ENCODE measurements around the gene AGAP1. TPM values are rescaled to one million over a fixed set of nuclear protein-coding genes. Genes with fewer than 3 reads are reported as not detected.
A peak's percentile ranks its signal among the peaks of the same experiment; 100 is the strongest.

Gene AGAP1
- 10 to 100 TPM in 3 of 4 donors, 1 to 10 TPM in 1; 9.8 to 19.2 (median 15.5) TPM for polyA plus RNA-seq
- long read RNA-seq, donor 1: 0 reads
- long read RNA-seq, donor 2, full-length matches to known transcripts: 1 of 1 reads
- long read RNA-seq, donor 2, partial matches to known transcripts: 0 of 1 reads
- long read RNA-seq, donor 2, other reads (novel, unspliced or antisense): 0 of 1 reads
- long read RNA-seq, donor 3: 0 reads
- long read RNA-seq, donor 4: 0 reads
- long read RNA-seq, donor 5: 0 reads
- long read RNA-seq, donor 6: 0 reads
- long read RNA-seq, donor 7: 0 reads
- long read RNA-seq, donor 8: 0 reads
- long read RNA-seq, donor 9: 0 reads
- long read RNA-seq, donor 10: 0 reads

- no peak for FAIRE-seq
- peak within 1 kb of the TSS; percentile 38 to 81 (median 80) for H3K27ac ChIP-seq (ENCODE audit: low read depth in 1 of 3, low read length in 2 of 3)
Measured at GRCh38 chr2:235493775-235494715, at the start of gene AGAP1. AGAP1 (plus strand) TSS chr2:235494043.

GRCh38 chr2:235444101-235444597 is 49.7 kb upstream of the AGAP1 start:
- Histone ChIP-seq H3K27ac (ENCODE audit: low read depth in 1 of 3, low read length in 2 of 3) (no peak overlapping the region), H3K4me3 (ENCODE audit: low read depth in 1 of 3, low read length in 3 of 3) (no peak overlapping the region), H3K4me1 (ENCODE audit: control insufficient read depth in 3 of 3, insufficient read depth in 2 of 3, low read depth in 1 of 3, low read length in 2 of 3) (peaks cover 0 to 5% (median 0%) of the 10 kb centered on the region in 3 donors), H3K9me3 (ENCODE audit: control insufficient read depth in 2 of 2, insufficient read depth in 1 of 2, low read depth in 1 of 2, low read length in 1 of 2) (peaks cover 0 to 15% of the 10 kb centered on the region in 2 donors), H3K27me3 (ENCODE audit: control insufficient read depth in 3 of 3, insufficient read depth in 3 of 3, low read length in 3 of 3) (peaks cover 0 to 5% (median 0%) of the 10 kb centered on the region in 3 donors), H3K36me3 (ENCODE audit: control insufficient read depth in 3 of 3, insufficient read depth in 2 of 3, low read depth in 1 of 3, low read length in 3 of 3) (no peaks in the 10 kb centered on the region)
- 68 to 80% (median 78%) methylated on average over 7 of the region's 7 CpGs for WGBS, 3 donors
- DNase-seq (peak; percentile 49 to 66), FAIRE-seq (no peak)

More at GRCh38 chr2:235493775-235494715, at the start of gene AGAP1:
- Histone ChIP-seq H3K36me3 (ENCODE audit: control insufficient read depth in 3 of 3, insufficient read depth in 2 of 3, low read depth in 1 of 3, low read length in 3 of 3) (peaks cover 0 to 15% (median 0%) of the 10 kb centered on the region in 3 donors), H3K4me3 (ENCODE audit: low read depth in 1 of 3, low read length in 3 of 3) (peak within 1 kb of the TSS; percentile 55 to 89 (median 64)), H3K9me3 (ENCODE audit: control insufficient read depth in 2 of 2, insufficient read depth in 1 of 2, low read depth in 1 of 2, low read length in 1 of 2) (peaks cover 0 to 15% of the 10 kb centered on the region in 2 donors), H3K4me1 (ENCODE audit: control insufficient read depth in 3 of 3, insufficient read depth in 2 of 3, low read depth in 1 of 3, low read length in 2 of 3) (peaks cover 0 to 16% (median 0%) of the 10 kb centered on the region in 3 donors), H3K27me3 (ENCODE audit: control insufficient read depth in 3 of 3, insufficient read depth in 3 of 3, low read length in 3 of 3) (no peaks in the 10 kb centered on the region)
- WGBS, 3 donors: 1 to 3% (median 1%) methylated on average over 49 to 156 of the region's 156 CpGs
- peak; percentile 88 to 94 for DNase-seq

GRCh38 chr2:235445116-235445515 is 48.7 kb upstream of the AGAP1 start:
- Histone ChIP-seq H3K4me3 (ENCODE audit: low read depth in 1 of 3, low read length in 3 of 3) (no peak overlapping the region), H3K36me3 (ENCODE audit: control insufficient read depth in 3 of 3, insufficient read depth in 2 of 3, low read depth in 1 of 3, low read length in 3 of 3) (no peaks in the 10 kb centered on the region), H3K4me1 (ENCODE audit: control insufficient read depth in 3 of 3, insufficient read depth in 2 of 3, low read depth in 1 of 3, low read length in 2 of 3) (peaks cover 0 to 5% (median 0%) of the 10 kb centered on the region in 3 donors), H3K9me3 (ENCODE audit: control insufficient read depth in 2 of 2, insufficient read depth in 1 of 2, low read depth in 1 of 2, low read length in 1 of 2) (peaks cover 0 to 15% of the 10 kb centered on the region in 2 donors), H3K27ac (ENCODE audit: low read depth in 1 of 3, low read length in 2 of 3) (no peak overlapping the region), H3K27me3 (ENCODE audit: control insufficient read depth in 3 of 3, insufficient read depth in 3 of 3, low read length in 3 of 3) (peaks cover 0 to 3% (median 0%) of the 10 kb centered on the region in 3 donors)
- FAIRE-seq (no peak), DNase-seq (peak in 1 of 2 donors; percentile 51)
- WGBS, 3 donors: 27 to 58% (median 44%) methylated on average over 6 of the region's 6 CpGs

- Histone ChIP-seq H3K36me3 (ENCODE audit: control insufficient read depth in 3 of 3, insufficient read depth in 2 of 3, low read depth in 1 of 3, low read length in 3 of 3) (no peaks in the 10 kb centered on the region), H3K4me3 (ENCODE audit: low read depth in 1 of 3, low read length in 3 of 3) (no peak overlapping the region), H3K27ac (ENCODE audit: low read depth in 1 of 3, low read length in 2 of 3) (no peak overlapping the region), H3K9me3 (ENCODE audit: control insufficient read depth in 2 of 2, insufficient read depth in 1 of 2, low read depth in 1 of 2, low read length in 1 of 2) (peaks cover 0 to 15% of the 10 kb centered on the region in 2 donors), H3K27me3 (ENCODE audit: control insufficient read depth in 3 of 3, insufficient read depth in 3 of 3, low read length in 3 of 3) (no peaks in the 10 kb centered on the region), H3K4me1 (ENCODE audit: control insufficient read depth in 3 of 3, insufficient read depth in 2 of 3, low read depth in 1 of 3, low read length in 2 of 3) (peaks cover 0 to 5% (median 0%) of the 10 kb centered on the region in 3 donors)
- DNase-seq (no peak), FAIRE-seq (no peak)
- WGBS, 3 donors: 84 to 91% (median 85%) methylated on average over 5 of the region's 5 CpGs
Measured at GRCh38 chr2:235446082-235446481, 47.8 kb upstream of the AGAP1 start.

GRCh38 chr2:235447210-235447609 is 46.6 kb upstream of the AGAP1 start:
- Histone ChIP-seq H3K27me3 (ENCODE audit: control insufficient read depth in 3 of 3, insufficient read depth in 3 of 3, low read length in 3 of 3) (no peaks in the 10 kb centered on the region), H3K4me3 (ENCODE audit: low read depth in 1 of 3, low read length in 3 of 3) (no peak overlapping the region), H3K9me3 (ENCODE audit: control insufficient read depth in 2 of 2, insufficient read depth in 1 of 2, low read depth in 1 of 2, low read length in 1 of 2) (peaks cover 0 to 15% of the 10 kb centered on the region in 2 donors), H3K27ac (ENCODE audit: low read depth in 1 of 3, low read length in 2 of 3) (no peak overlapping the region), H3K4me1 (ENCODE audit: control insufficient read depth in 3 of 3, insufficient read depth in 2 of 3, low read depth in 1 of 3, low read length in 2 of 3) (peaks cover 0 to 5% (median 0%) of the 10 kb centered on the region in 3 donors), H3K36me3 (ENCODE audit: control insufficient read depth in 3 of 3, insufficient read depth in 2 of 3, low read depth in 1 of 3, low read length in 3 of 3) (no peaks in the 10 kb centered on the region)
- DNase-seq: no peak
- WGBS, 3 donors: 82 to 91% (median 82%) methylated on average over 3 of the region's 3 CpGs
- FAIRE-seq: no peak

- H3K27ac ChIP-seq (ENCODE audit: low read depth in 1 of 3, low read length in 2 of 3): no peak overlapping the region
- H3K4me3 ChIP-seq (ENCODE audit: low read depth in 1 of 3, low read length in 3 of 3): no peak overlapping the region
- no peak for DNase-seq
- no peaks in the 10 kb centered on the region for H3K36me3 ChIP-seq (ENCODE audit: control insufficient read depth in 3 of 3, insufficient read depth in 2 of 3, low read depth in 1 of 3, low read length in 3 of 3)
- H3K9me3 ChIP-seq (ENCODE audit: control insufficient read depth in 2 of 2, insufficient read depth in 1 of 2, low read depth in 1 of 2, low read length in 1 of 2): peaks cover 0 to 4% of the 10 kb centered on the region in 2 donors
- WGBS, 3 donors: 77 to 89% (median 86%) methylated on average over 9 of the region's 9 CpGs
- H3K27me3 ChIP-seq (ENCODE audit: control insufficient read depth in 3 of 3, insufficient read depth in 3 of 3, low read length in 3 of 3): no peaks in the 10 kb centered on the region
- no peak for FAIRE-seq
- H3K4me1 ChIP-seq (ENCODE audit: control insufficient read depth in 3 of 3, insufficient read depth in 2 of 3, low read depth in 1 of 3, low read length in 2 of 3): peaks cover 0 to 5% (median 0%) of the 10 kb centered on the region in 3 donors
Measured at GRCh38 chr2:235449568-235449967, 44.3 kb upstream of the AGAP1 start.

- WGBS, 3 donors: 85 to 93% (median 87%) methylated on average over 6 of the region's 6 CpGs
- H3K36me3 ChIP-seq (ENCODE audit: control insufficient read depth in 3 of 3, insufficient read depth in 2 of 3, low read depth in 1 of 3, low read length in 3 of 3): no peaks in the 10 kb centered on the region
- DNase-seq (no peak), FAIRE-seq (no peak)
- H3K9me3 ChIP-seq (ENCODE audit: control insufficient read depth in 2 of 2, insufficient read depth in 1 of 2, low read depth in 1 of 2, low read length in 1 of 2): no peaks in the 10 kb centered on the region
- H3K27ac ChIP-seq (ENCODE audit: low read depth in 1 of 3, low read length in 2 of 3): no peak overlapping the region
- no peaks in the 10 kb centered on the region for H3K27me3 ChIP-seq (ENCODE audit: control insufficient read depth in 3 of 3, insufficient read depth in 3 of 3, low read length in 3 of 3)
- no peaks in the 10 kb centered on the region for H3K4me1 ChIP-seq (ENCODE audit: control insufficient read depth in 3 of 3, insufficient read depth in 2 of 3, low read depth in 1 of 3, low read length in 2 of 3)
- H3K4me3 ChIP-seq (ENCODE audit: low read depth in 1 of 3, low read length in 3 of 3): no peak overlapping the region
Measured at GRCh38 chr2:235453605-235454151, 40.2 kb upstream of the AGAP1 start.

- H3K4me1 ChIP-seq (ENCODE audit: control insufficient read depth in 3 of 3, insufficient read depth in 2 of 3, low read depth in 1 of 3, low read length in 2 of 3): no peaks in the 10 kb centered on the region
- H3K9me3 ChIP-seq (ENCODE audit: control insufficient read depth in 2 of 2, insufficient read depth in 1 of 2, low read depth in 1 of 2, low read length in 1 of 2): no peaks in the 10 kb centered on the region
- no peak overlapping the region for H3K27ac ChIP-seq (ENCODE audit: low read depth in 1 of 3, low read length in 2 of 3)
- 42 to 53% (median 48%) methylated on average over 7 of the region's 7 CpGs for WGBS, 3 donors
- DNase-seq (peak in 1 of 2 donors; percentile 57), FAIRE-seq (no peak)
- H3K36me3 ChIP-seq (ENCODE audit: control insufficient read depth in 3 of 3, insufficient read depth in 2 of 3, low read depth in 1 of 3, low read length in 3 of 3): no peaks in the 10 kb centered on the region
- H3K4me3 ChIP-seq (ENCODE audit: low read depth in 1 of 3, low read length in 3 of 3): no peak overlapping the region
- H3K27me3 ChIP-seq (ENCODE audit: control insufficient read depth in 3 of 3, insufficient read depth in 3 of 3, low read length in 3 of 3): peaks cover 0 to 4% (median 3%) of the 10 kb centered on the region in 3 donors
Measured at GRCh38 chr2:235458839-235459273, 35.0 kb upstream of the AGAP1 start.
